Activated CD8-positive, alpha-beta memory T cell treated with anti-CD3 and anti-CD28 coated beads, Interleukin-2, amount 50 U/mL, for 1 hour (primary cell): ENCODE results near the gene COL6A5.
"Not testable (repeated sequence)": the region's sequence is repeated elsewhere in the genome, so short reads cannot be mapped to it uniquely, and the experiment has no call there.

Experiments
- DNase-seq: peaks from one replicate; pipeline ENCODE4 v3.0.0-alpha.2; 2020; ENCODE audit errors: extremely low read depth

Gene COL6A5, protein sequence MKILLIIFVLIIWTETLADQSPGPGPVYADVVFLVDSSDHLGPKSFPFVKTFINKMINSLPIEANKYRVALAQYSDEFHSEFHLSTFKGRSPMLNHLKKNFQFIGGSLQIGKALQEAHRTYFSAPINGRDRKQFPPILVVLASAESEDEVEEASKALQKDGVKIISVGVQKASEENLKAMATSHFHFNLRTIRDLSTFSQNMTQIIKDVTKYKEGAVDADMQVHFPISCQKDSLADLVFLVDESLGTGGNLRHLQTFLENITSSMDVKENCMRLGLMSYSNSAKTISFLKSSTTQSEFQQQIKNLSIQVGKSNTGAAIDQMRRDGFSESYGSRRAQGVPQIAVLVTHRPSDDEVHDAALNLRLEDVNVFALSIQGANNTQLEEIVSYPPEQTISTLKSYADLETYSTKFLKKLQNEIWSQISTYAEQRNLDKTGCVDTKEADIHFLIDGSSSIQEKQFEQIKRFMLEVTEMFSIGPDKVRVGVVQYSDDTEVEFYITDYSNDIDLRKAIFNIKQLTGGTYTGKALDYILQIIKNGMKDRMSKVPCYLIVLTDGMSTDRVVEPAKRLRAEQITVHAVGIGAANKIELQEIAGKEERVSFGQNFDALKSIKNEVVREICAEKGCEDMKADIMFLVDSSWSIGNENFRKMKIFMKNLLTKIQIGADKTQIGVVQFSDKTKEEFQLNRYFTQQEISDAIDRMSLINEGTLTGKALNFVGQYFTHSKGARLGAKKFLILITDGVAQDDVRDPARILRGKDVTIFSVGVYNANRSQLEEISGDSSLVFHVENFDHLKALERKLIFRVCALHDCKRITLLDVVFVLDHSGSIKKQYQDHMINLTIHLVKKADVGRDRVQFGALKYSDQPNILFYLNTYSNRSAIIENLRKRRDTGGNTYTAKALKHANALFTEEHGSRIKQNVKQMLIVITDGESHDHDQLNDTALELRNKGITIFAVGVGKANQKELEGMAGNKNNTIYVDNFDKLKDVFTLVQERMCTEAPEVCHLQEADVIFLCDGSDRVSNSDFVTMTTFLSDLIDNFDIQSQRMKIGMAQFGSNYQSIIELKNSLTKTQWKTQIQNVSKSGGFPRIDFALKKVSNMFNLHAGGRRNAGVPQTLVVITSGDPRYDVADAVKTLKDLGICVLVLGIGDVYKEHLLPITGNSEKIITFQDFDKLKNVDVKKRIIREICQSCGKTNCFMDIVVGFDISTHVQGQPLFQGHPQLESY (N-terminal part only)

DNA sequence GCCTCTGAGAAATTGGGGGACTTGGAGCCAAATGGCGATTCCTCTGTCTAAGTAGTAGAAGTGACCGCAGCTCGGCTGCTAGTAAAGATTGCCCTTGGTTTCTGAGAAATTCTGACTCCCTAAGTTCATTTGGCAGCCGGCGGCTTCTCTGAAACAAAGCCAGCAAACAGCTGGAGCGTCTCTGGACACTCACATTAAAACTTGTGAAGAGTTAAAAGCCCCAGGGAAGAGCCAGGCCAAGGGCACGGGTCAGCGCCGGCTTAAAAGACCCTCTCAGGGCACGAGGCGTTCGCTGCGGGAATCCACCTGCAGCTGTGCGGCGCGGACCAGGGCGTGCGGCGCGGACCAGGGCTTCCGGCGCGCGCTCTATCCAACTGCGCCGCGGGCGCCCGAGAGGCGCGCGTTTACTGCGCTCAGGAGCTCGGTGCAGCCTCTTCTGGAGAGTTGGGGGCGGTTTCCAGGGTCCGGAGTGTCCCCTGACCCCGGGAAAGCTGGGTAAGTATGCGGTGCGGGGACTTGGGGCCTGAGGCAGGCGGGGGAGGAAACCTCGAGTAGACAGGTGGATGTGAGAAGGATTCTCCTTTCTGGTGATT lies at the start of gene COL6A5:
TSS of gene COL6A5 (plus strand) at position 186 of the 593 bp plus-strand sequence. CDS start 27,967 bp downstream, outside the sequence.
- no peak for DNase-seq

DNA sequence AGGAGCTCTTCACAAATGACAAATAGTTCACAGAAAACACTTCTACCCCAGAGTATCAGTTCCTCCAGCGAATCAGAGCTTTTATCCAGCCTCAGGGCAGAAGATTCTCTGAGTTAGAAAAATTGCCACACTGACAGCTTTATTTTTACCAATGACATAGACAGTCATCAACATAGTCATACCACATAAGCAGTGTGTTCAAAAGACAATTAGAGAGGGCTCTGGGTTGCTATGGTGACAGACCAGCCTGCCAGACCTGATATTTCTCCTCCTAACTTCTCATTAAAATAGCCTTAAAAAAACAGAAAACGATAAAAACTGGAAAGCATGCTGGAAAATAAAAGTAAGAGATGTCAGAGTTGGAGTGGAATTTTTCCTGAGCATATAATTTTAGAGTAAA lies 45.9 kb upstream of the COL6A5 start:
- DNase-seq: no peak

DNA sequence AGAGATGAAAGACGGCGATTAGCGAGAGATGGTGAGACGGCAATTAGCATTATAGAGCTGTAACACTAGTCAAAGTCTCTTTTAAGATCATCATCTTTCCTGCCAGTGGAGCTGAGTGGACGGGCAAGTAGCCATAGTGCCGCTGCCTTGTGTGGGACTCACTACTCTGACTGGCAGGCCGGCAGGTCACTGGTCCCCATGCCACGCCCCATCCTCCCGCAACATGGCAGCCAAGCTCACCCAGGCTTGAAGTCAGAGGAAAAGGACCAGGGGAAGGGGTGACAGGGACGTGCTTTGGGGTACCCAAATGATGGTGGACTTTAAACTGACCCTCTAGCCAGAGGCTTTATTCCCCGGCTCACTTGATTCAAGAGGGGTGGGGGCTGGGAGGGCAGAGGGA lies 44.6 kb upstream of the COL6A5 start:
- no peak for DNase-seq

DNA sequence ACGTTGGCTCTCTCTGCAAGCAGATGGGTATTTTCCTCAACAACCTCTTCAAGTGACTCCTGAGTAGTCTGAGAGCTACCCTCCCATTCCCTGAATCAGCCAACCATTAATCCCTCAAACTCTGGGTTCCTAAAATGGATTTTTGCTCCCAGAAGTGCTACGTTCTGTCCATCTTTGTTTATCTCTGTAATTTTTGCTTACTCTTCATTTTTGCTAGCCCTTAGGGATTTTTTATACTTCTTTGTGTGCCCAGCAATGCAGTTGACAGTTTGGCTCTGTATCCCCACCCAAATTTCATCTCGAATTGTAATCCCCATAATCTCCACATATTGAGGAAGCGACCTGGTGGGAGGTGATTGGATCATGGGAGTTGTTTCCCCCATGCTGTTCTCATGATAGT lies 35.4 kb upstream of the COL6A5 start:
- no peak for DNase-seq

DNA sequence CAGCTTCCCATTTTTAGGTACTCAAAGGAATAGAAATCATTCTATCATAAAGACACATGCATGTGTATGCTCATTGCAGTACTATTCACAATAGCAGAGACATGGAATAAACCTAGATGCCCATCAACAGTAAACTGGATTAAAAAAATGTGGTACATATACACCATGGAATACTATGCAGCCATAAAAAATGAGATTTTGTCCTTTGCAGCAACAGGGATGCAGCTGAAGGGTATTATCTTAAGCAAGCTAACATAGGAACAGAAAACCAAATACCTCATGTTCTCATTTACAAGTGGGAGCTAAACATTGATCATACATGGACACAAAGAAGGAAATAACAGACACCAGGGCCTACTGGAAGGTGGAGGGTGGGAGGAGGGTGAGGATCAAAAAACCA lies 33.1 kb upstream of the COL6A5 start:
- DNase-seq: no peak

DNA sequence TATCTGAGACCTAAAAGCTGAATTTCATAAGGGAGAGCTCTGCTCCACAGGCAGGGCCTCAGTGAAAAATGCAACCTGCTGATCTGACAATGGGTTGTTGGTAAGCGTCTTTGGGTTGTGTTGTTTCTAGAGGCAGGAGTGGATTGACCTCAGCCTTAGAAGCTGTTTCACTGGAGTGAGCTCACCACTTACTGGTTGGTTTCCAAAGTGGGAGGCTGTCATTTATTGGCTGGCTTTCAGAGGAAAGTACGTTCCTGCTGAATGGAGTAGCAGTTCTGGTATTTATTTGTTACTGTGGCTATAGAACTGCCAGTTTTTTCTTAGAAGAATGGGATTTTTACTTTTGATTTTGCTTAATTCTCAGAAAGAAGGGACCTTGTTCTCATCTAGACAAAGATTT lies 29.3 kb upstream of the COL6A5 start:
- DNase-seq: no peak

DNA sequence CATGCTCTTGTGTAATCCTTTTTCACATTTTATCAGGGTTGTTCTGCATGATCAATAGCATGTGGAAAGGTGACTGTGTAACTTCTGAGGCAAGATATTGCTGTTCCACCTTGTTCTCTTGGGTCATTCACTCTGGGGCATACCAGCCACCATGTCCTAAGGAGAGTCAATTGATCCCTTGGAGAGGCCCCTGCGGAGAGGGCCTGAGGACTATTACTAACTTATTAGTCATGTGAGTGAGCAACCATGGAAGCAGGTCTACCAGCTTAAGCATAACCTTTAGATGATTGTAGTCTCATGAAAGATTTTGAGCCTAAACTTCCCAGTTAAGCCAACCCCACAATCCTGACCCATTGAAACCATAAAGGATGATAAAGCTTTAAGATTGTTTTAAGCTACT lies 22.0 kb upstream of the COL6A5 start:
- DNase-seq: no peak

DNA sequence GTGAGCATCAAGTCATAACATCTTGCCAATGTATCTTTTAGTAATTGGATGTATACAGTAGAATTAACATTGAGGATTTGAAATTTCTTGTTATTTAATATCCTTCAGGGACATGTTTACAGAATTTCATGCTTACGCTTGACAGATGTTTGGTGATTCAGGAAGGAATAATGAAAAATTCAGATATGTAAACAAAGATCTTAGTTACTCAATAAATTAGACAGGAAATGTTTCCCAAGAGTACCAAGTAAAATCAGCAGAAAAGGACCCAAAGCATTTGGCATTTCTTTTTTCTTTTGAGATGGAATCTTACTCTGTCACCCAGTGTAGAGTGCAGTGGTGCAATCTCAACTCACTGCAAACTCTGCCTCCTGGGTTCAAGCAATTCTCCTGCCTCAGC lies 4.7 kb upstream of the COL6A5 start:
- no peak for DNase-seq

DNA sequence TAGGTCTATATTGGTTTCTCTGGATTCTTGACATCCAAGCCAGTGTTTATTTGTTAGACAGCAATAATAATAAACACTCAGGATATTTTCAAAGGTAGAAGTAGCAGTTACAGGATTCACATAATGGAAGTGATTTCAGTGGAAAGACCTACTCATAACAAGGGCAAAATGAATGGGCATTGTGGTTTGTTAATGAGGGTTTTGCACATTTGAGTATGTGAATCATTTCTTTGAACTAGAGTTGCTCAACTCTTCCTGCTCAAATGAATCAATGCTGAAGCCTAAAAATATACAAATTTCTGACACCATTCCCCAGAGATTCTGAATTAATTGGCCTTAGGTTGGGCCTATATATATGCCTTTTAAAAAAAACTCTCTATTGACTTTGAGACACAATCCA lies 4.1 kb upstream of the COL6A5 start:
- DNase-seq: no peak

DNA sequence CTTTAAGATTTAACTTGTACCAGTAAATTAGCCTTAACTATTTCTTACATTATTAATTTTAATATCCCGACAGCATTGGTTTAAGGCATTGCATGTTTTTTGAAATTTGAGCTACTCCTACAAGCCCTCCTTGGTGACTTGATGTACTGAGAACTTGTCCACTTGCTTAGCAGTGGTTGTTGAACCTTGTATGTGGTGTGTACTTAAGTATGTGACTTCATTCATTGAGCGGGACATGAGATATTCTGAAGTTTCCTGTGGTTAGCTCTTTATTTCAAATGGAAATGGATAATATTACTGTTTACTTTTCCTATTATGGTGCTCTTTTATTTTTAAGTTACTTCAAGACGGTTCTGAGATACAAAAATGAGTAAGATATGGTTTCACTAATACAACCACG lies 3.6 kb upstream of the COL6A5 start:
- no peak for DNase-seq

DNA sequence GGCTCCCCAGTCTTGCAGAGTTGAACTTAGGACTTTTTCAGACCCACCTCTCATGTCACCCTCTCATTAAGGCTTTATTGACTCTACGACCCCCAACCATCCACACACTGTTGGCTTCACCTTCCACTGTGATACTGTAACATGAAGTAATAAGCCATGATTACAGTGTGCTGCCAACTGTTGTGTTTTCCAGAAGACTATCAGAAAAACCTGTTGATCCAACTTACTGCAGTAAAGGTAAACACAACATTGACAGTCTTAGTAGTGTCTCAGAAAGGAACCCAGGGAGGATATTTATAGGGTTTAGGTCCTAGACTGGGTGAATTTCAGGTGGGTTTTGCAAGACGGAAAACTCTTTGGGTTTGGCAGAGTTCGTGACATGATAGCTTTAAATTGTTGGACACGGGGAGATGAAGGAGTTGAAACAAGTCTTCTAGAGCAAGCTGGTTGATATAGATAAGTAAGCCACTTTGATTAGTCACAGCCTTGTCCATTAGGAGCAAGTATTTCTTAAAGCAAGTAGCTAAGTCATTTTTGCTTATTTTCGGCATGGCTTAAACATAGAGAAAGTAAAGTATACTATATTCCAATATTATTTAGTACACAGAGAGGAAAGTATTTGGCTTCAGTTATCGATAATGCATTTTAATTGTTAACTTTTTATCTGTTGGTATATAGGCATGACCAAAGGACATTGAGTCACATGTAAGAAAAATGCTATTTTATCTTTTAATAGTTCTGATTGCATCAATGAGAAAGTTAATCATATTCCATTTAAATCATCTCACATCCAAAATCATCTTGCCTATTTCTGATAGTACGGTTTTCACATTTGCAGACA lies 2.4 kb upstream of the COL6A5 start:
- no peak for DNase-seq

DNA sequence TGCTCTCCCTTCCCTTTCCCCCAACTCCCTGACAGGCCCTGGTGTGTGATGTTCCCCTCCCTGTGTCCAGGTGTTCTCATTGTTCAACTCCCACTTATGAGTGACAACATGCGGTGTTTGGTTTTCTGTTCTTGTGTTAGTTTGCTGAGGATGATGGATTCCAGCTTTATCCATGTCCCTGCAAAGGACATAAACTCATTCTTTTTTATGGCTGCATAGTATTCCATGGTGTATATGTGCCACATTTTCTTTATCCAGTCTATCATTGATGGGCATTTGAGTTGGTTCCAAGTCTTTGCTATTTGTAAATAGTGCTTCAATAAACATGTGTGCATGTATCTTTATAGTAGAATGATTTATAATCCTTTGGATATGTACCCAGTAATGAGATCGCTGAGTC lies 2.8 kb downstream of the COL6A5 start:
- not testable (repeated sequence) for DNase-seq

DNA sequence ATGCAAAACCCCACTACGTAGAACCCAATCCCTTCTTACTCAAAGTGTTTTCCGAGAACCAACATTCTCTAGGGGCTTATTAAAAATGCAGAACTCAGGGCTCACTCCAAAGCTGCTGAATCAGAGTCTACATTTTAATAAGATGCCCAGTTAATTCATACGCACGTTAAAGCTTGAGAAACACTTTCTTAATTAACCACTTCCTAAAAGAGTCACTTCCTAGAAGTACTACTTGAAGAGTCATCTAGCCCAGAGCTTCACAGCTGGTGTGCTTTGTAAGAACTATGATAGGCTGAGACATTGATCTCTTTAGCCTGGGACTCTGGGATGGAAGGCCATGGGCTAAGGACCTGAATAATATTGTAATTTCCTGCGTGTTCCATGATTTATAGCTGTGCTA lies 9.0 kb downstream of the COL6A5 start:
- DNase-seq: no peak

DNA sequence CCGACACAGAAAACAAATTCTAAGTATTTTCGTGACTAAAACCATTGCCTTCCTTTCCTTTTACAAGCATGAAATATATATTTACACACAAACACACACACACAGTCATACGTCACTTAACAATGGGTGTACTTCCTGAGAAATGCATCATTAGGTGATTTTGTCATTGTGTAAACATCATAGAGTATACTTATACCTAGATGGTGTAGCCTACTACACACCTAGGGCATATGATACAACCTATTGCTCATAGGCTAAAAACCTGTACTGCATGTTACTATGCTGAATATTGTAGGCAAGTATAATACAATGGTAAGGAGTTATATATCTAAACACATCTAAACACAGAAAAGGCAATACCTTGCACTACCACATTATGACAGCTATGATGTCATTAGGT lies 28.6 kb downstream of the COL6A5 start:
- DNase-seq: no peak

DNA sequence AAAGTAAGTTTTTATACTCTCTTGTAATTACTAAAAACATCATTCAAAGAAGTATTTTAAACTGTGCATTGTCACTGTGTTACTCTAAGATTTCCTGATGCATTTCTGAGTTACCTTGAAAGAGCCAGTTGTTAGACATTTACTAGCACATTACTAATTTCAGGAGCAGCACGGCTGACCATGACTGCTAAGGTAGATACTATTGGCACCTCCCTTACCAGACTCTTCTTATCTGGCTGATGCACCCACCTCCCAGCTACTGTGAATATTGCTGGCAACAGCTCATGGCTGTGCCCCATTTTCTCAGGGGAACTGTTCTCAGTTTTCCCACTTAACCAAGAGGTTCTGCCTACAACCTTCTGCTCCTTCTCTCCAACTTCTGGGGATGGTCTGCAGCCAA lies 29.4 kb downstream of the COL6A5 start:
- no peak for DNase-seq

DNA sequence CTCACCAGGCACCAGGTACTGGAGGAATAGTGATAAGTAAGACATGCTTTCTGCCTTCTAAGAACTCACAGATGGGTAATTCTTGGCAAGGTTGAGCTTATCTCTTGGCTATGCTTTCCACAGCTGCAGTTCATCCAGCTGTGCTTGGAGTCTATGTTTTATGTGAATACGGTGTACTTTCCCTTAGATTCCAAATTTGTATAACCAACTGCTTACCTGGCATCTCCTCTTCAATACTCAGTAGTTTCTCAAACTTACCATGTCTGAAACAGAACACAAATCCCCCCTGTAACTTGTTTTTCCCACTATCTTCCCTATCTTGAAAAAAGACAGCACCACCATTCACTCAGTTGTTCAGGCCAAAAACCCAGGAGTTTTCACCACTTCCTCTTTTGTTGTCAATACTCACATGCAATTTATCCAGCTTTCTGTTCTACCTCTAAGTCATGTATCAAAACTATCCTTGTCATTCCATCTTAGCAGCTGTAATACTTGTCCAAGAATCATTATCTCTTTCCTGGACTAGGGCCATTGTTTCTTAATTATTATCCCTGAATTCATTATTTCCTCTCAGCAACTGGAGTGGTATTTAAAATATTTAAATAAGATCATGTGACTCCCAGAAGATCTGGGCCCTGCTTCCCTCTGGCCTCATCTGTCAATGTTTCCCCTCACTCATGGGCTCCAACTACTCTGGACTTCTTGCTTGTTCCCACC lies 32.6 kb downstream of the COL6A5 start:
- DNase-seq: no peak

DNA sequence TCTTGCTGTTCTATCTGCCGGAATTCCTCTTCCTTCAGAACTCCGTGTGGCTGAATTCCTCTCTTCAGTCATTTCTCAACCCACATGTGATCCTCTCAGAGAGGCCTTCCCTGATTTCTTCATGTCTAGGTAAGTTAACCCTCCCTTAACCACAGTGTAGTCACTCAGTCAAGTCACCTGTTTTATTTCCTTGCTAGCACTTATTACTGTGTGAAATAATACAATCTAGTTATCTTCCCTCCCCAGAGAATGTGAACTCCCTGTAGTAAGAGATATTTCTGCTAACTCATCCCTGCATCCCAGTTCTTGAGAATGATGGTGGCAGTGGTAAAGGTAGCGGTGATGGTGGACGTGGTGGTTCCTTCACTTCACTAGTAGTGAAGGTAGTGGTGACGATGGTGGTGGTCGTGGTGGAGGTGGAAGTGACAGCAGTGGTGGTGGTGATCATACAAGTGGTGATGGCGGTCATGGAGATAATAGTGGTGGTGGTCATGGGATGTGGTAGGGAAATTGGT lies 33.3 kb downstream of the COL6A5 start:
- no peak for DNase-seq

DNA sequence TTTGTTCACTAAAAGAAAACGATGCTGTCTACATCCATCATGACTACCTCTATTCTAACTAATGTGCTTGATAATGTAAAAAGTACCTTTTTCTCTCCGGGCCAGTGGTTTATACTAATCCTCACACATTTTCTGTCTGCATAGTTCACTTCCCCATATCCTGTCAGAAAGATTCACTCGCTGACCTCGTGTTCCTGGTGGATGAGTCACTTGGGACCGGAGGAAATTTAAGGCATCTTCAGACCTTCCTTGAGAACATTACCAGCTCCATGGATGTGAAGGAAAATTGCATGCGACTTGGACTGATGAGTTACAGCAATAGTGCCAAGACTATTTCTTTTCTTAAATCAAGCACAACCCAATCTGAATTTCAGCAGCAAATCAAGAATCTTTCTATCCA lies 33.8 kb downstream of the COL6A5 start:
- DNase-seq: no peak

DNA sequence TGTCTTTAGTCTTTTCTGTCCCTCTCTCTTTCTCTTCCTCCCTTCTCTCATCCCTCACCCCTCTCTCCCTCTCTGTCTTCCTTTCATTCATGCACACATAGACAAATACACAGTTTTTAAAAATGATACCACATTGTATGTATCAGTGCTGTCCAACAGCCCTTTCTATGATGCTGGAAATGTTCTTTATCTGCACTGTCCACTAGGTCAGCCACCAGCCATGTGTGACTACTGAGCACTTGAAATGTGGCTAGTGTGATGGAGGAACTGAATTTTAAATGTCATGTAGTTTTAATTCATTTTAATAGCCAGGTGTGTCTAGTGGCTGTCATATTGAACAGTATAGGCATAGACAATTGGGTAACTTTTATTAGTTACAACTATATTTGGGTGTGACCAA lies 34.9 kb downstream of the COL6A5 start:
- DNase-seq: no peak

DNA sequence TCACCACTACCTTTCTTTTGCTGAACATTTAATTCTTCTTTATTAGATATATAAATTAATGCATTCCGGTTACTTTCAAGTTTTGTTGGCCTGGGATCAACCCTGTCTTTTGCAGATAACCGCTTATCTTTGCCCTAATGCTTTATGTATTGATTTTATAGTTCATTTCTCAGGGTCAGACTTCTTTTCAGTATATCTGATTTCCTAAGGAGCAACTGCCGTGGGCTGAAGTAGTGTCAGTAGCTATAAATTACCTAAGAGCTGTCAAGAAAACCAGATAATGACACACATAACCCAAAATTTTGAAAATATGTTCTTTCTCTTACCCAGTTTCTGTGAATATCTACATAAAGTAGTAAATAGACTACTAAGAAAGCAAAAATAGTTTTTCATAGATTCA lies 38.0 kb downstream of the COL6A5 start:
- no peak for DNase-seq
